Heart left ventricle (tissue), 13 donors: ENCODE results near the gene IL12RB2.

Experiments
- CTCF ChIP-seq, 12 donors: fragments of 200-600 bp; sonication (generic) in 4 of 12; IDR thresholded peaks; one replicate each; pipeline versions ENCODE4 v1.5.0 to v1.8.0; 2018 to 2022; ENCODE audit warnings: antibody characterized with exemption in 12 of 12, mild to moderate bottlenecking in 5 of 12
- POLR2A ChIP-seq, 2 donors: fragments of 450-650 bp; IDR thresholded peaks; one replicate each; pipeline ENCODE4 v1.6.1; 2017; ENCODE audit warnings: antibody characterized with exemption in 2 of 2, mild to moderate bottlenecking in 2 of 2, moderate library complexity in 2 of 2
- donor health status: ischemic (EF 13 %, LVEDD 7.1; RV severe dilation, severe dysfunction).
- donor health status: DM: no; HTN: yes; CAD: no.
- donor health status: DM: no; HTN: no; CAD: no.
- donor health status: ischemic (EF 25% LVEDD 6.9; RV normal size, moderate dysfunction).
- donor health status: ischemic (EF 25% LVEDD 5.7; RV mildly dilated, moderate dysfunction).
- donor health status: ischemic (EF 35%, LVEDD 5.7; RV mildly dilated, moderate dysfunction).
- donor health status: nonischemic (EF 11% LVEDD 7.7; RV severe dilation, severe dysfunction).
- donor health status: DM: yes; HTN: yes; CAD: no.
- donor health status: PGD.
- donor health status: ischemic (EF 29% LVEDD 5.4; RV normal size, mild dysfunction).
- donor health status: nonischemic (EF 23%, LVEDD 6.1; RV moderate dilation, normal function).

GRCh38 chr1:67324068-67324467 is 16.4 kb downstream of the IL12RB2 start:
- no peak for TF ChIP-seq CTCF (IDR thresholded peaks at IDR 0.05)
- TF ChIP-seq POLR2A (IDR thresholded peaks at IDR 0.05), result no peak
